Panc1 (cell line): ENCODE data around the gene TBC1D23. TPM values are rescaled to one million over a fixed set of nuclear protein-coding genes. Genes with fewer than 3 reads are reported as not detected.

Experiments
- ATAC-seq: fragments of 200-7000 bp; cut with Tn5 transposase; 2 replicates; pipeline ENCODE4 v1.9.1; 2020; ENCODE audit warnings: mild to moderate bottlenecking, moderate library complexity
- BruUV-seq: library from RNA; stranded (reverse); fragments of 400-500 nt; replicated peaks from 2 replicates; lab custom pipeline; 2021; lab: Mats Ljungman, UMichigan
- CTCF ChIA-PET: fragments of 300-600 bp; sonication (Branson Sonifier 250); formaldehyde crosslinking; loops from one replicate; lab custom pipeline; 2022; ENCODE audit warnings: antibody characterized with exemption; lab: Charles Lee
- POLR2A ChIA-PET: fragments of 300-600 bp; sonication (Branson Sonifier 250); formaldehyde crosslinking; loops from one replicate; lab custom pipeline; 2022; ENCODE audit warnings: antibody characterized with exemption; lab: Charles Lee
- DNase-seq: peaks from one replicate; pipeline ENCODE4 v3.0.0-alpha.2; 2010; ENCODE audit warnings: low read depth, low spot score
- H3K27ac ChIP-seq: 2 replicates; pipeline ENCODE4 v1.5.1; 2011; ENCODE audit warnings: mild to moderate bottlenecking, low read length, inconsistent platforms
- H3K27me3 ChIP-seq: fragments of 200-500 bp; sonication (Bioruptor generic); 2 replicates; pipeline ENCODE4 v1.6.0; 2014; ENCODE audit warnings: low read length, inconsistent platforms; ENCODE audit not compliant: control insufficient read depth, insufficient read depth
- H3K36me3 ChIP-seq: fragments of 200-500 bp; sonication (Bioruptor generic); 2 replicates; pipeline ENCODE4 v1.5.1; 2014; ENCODE audit warnings: inconsistent platforms, mild to moderate bottlenecking, low read length, moderate library complexity; ENCODE audit not compliant: control insufficient read depth, insufficient read depth
- H3K4me1 ChIP-seq: 2 replicates; pipeline ENCODE4 v1.5.1; 2011; ENCODE audit warnings: inconsistent platforms, mild to moderate bottlenecking, low read length, moderate library complexity; ENCODE audit not compliant: control insufficient read depth, insufficient read depth
- H3K4me3 ChIP-seq, 2 experiments: 2 replicates each; pipeline ENCODE4 v1.5.1; 2011 to 2012; ENCODE audit warnings: low read depth in 2 of 2, low read length in 2 of 2, mild to moderate bottlenecking in 2 of 2, inconsistent platforms in 1 of 2, moderate library complexity in 1 of 2
- H3K9me3 ChIP-seq: fragments of 200-500 bp; sonication (Bioruptor generic); 2 replicates; pipeline ENCODE4 v1.5.1; 2014; ENCODE audit warnings: low read depth, mild to moderate bottlenecking, inconsistent platforms, low read length, moderate library complexity; ENCODE audit not compliant: control insufficient read depth, insufficient read depth
- POLR2AphosphoS5 ChIP-seq: IDR thresholded peaks from 2 replicates; pipeline ENCODE4 v1.6.1; 2012; ENCODE audit warnings: mild to moderate bottlenecking, low read depth, low read length, moderate library complexity
- SIN3A ChIP-seq: IDR thresholded peaks from 2 replicates; pipeline ENCODE4 v1.6.1; 2012; ENCODE audit warnings: low read depth, mild to moderate bottlenecking, low read length, moderate library complexity, borderline replicate concordance; ENCODE audit not compliant: insufficient read depth
- TCF7L2 ChIP-seq: IDR thresholded peaks from 2 replicates; pipeline ENCODE4 v1.6.1; 2011; ENCODE audit warnings: mild to moderate bottlenecking, low read depth, low read length, inconsistent platforms
- in situ Hi-C: cut with HindIII; loops from 2 replicates; pipeline ENCODE4 v1.10.0; 2016; ENCODE audit warnings: low sequenced_read_pairs, low pct_unique_long_range_greater_than_20kb
- intact Hi-C: fragments of 100-400 bp; cut with micrococcal nuclease; formaldehyde crosslinking; loops from one replicate; pipeline ENCODE4 v1.10.0; 2022; ENCODE audit not compliant: unreplicated experiment
- total RNA-seq: library from RNA; stranded (reverse); gene quantifications from one replicate; pipeline ENCODE4 v1.2.1, GENCODE V29; 2021; ENCODE audit not compliant: unreplicated experiment
- TF ChIP-seq, protein P1 (sequence below): fragments of 450-650 bp; IDR thresholded peaks from 2 replicates; pipeline ENCODE4 v1.5.1; 2017; ENCODE audit warnings: mild to moderate bottlenecking
- TF ChIP-seq, protein P2 (sequence below), 2 experiments: IDR thresholded peaks; 2 replicates each; pipeline ENCODE4 v1.6.1; 2011 to 2012; ENCODE audit warnings: low read depth in 2 of 2, control low read depth in 1 of 2, low read length in 1 of 2, mild to moderate bottlenecking in 1 of 2, moderate library complexity in 1 of 2; ENCODE audit not compliant: insufficient read depth in 1 of 2

Gene TBC1D23
- total RNA-seq, 1 experiment from 2014 or later: 39.4 TPM

DNA sequence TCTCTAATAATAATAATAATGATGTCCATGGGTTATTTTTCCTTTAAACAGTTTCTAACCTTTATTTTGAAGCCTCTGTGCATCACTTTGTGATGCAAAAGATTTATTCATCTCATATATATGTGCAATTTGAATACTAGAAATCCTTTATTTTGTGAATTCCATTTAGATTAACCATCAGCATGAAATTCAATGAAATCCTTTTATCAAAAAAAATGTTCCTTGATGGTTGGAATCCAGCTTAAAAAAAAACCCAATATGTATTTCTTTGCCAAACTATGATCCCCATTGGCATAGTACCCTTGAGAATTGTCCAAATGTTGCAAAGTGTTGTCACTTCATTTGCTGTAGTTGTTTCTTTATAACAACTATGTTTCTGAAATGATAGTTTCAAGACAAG, 7.4 kb downstream of the TBC1D23 start:
- Histone ChIP-seq H3K9me3 (no peaks in the 10 kb centered on the region), H3K36me3 (no peaks in the 10 kb centered on the region), H3K4me3 (no peak overlapping the region), H3K4me1 (peaks cover 10% of the 10 kb centered on the region), H3K27me3 (no peaks in the 10 kb centered on the region), H3K27ac (no peak overlapping the region)
- TF ChIP-seq POLR2AphosphoS5 (no peak), SIN3A (no peak), TCF7L2 (no peak)
- TF ChIP-seq, protein P1, sequence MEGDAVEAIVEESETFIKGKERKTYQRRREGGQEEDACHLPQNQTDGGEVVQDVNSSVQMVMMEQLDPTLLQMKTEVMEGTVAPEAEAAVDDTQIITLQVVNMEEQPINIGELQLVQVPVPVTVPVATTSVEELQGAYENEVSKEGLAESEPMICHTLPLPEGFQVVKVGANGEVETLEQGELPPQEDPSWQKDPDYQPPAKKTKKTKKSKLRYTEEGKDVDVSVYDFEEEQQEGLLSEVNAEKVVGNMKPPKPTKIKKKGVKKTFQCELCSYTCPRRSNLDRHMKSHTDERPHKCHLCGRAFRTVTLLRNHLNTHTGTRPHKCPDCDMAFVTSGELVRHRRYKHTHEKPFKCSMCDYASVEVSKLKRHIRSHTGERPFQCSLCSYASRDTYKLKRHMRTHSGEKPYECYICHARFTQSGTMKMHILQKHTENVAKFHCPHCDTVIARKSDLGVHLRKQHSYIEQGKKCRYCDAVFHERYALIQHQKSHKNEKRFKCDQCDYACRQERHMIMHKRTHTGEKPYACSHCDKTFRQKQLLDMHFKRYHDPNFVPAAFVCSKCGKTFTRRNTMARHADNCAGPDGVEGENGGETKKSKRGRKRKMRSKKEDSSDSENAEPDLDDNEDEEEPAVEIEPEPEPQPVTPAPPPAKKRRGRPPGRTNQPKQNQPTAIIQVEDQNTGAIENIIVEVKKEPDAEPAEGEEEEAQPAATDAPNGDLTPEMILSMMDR: no peak
- TF ChIP-seq, protein P2, sequence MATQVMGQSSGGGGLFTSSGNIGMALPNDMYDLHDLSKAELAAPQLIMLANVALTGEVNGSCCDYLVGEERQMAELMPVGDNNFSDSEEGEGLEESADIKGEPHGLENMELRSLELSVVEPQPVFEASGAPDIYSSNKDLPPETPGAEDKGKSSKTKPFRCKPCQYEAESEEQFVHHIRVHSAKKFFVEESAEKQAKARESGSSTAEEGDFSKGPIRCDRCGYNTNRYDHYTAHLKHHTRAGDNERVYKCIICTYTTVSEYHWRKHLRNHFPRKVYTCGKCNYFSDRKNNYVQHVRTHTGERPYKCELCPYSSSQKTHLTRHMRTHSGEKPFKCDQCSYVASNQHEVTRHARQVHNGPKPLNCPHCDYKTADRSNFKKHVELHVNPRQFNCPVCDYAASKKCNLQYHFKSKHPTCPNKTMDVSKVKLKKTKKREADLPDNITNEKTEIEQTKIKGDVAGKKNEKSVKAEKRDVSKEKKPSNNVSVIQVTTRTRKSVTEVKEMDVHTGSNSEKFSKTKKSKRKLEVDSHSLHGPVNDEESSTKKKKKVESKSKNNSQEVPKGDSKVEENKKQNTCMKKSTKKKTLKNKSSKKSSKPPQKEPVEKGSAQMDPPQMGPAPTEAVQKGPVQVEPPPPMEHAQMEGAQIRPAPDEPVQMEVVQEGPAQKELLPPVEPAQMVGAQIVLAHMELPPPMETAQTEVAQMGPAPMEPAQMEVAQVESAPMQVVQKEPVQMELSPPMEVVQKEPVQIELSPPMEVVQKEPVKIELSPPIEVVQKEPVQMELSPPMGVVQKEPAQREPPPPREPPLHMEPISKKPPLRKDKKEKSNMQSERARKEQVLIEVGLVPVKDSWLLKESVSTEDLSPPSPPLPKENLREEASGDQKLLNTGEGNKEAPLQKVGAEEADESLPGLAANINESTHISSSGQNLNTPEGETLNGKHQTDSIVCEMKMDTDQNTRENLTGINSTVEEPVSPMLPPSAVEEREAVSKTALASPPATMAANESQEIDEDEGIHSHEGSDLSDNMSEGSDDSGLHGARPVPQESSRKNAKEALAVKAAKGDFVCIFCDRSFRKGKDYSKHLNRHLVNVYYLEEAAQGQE (IDR thresholded peaks at IDR 0.05; ENCODE audit: insufficient read depth in 1 of 2, low read depth in 2 of 2, low read length in 1 of 2): no peak
- no peak for DNase-seq
- no peak for ATAC-seq
- ChIA-PET CTCF (no interaction called here), POLR2A (no interaction called here)
- intact Hi-C loops: no loop called here
- in situ Hi-C loops: no loop called here
- BruUV-seq: no TSS peak

DNA sequence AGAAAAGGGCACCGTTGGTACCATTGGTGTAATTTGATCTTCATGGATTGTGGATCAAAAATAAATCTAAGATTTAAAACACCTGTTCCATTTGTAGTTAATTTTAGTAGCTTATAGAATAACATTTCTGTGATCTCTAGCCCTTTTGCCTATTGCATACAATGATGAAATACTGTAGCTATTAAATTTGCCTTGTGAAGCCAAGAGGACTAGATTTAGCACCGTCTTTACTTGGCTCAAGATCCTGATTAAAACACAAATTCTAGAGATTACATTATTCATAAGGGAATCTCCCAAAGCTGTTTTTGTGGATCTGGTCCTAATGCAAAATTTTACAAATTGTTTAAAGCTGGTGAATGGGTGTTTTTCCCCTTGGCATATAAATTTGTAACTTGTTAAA, 8.2 kb downstream of the TBC1D23 start:
- no peak for DNase-seq
- no peaks in the 10 kb centered on the region for H3K27me3 ChIP-seq
- TF ChIP-seq TCF7L2 (no peak), POLR2AphosphoS5 (no peak), SIN3A (no peak)
- TF ChIP-seq, protein P2 (IDR thresholded peaks at IDR 0.05; ENCODE audit: insufficient read depth in 1 of 2, low read depth in 2 of 2, low read length in 1 of 2): no peak
- TF ChIP-seq, protein P1: no peak
- H3K4me3 ChIP-seq: no peak overlapping the region
- intact Hi-C loops: no loop called here
- H3K9me3 ChIP-seq: no peaks in the 10 kb centered on the region
- ChIA-PET POLR2A (interaction anchor here (1.4 kb wide), 1 partner anchor 9 kb away, joined by 6 read pairs; the partner anchor contains the start of gene TBC1D23), CTCF (interaction anchor here (0.9 to 1.4 kb wide), 2 partner anchors 48 to 437 kb away, joined by 3 read pairs; no protein-coding TSS in a partner anchor)
- 0 out of 2 replicates have a peak, but pooled peaks cover 2% of the 10 kb centered on the region for H3K4me1 ChIP-seq
- in situ Hi-C loops: no loop called here
- BruUV-seq: no TSS peak
- no peaks in the 10 kb centered on the region for H3K36me3 ChIP-seq
- ATAC-seq: no peak
- no peak overlapping the region for H3K27ac ChIP-seq
